ENCODE measurements around the gene IFIT1. TPM values are rescaled to one million over a fixed set of nuclear protein-coding genes. Genes with fewer than 3 reads are reported as not detected.

The IFIT1 gene
- total and polyA plus RNA-seq, 9 of the 15 experiments (the other 6 are each of a cell fraction or from before 2014, with no cell fraction given) = 0.03 to 0.40 (median 0.18) TPM

DNA sequence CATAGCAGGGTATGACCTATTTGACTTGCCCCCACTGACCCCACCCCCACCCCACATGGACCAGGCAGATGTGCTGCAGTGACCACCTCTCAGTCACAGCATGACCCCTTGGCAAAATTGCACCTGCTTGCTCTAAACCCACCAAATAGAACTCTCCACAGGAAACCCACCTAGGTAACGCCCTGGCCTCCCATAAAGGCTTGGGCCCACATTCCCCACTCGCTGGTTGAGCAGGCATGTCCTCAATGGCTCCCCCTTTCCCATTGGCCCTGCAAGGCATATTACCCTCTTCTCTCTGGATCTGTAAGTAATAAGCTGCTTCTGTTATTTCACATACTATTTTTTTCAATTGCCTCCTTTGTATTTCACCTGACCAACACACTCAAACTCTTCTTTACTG is 2.7 kb downstream of the IFIT1 start:
- in situ Hi-C loops (cut with MboI) = no loop called here
- Histone ChIP-seq H3K79me2 (ENCODE audit: control insufficient read depth, insufficient read depth, low read length) (no peaks in the 10 kb centered on the region), H3K36me3 (ENCODE audit: control insufficient read depth, insufficient read depth, low read length) (no peaks in the 10 kb centered on the region), H3K9ac (ENCODE audit: insufficient read depth in 1 of 2, low read depth in 2 of 2, low read length in 2 of 2) (no peak overlapping the region), H3K4me3 (no peak overlapping the region), H4K20me1 (replicated peaks; ENCODE audit: control insufficient read depth, insufficient read depth, low read length) (no peaks in the 10 kb centered on the region), H3K9me3 (replicated peaks; ENCODE audit: control insufficient read depth, insufficient read depth, low read depth, low read length) (no peaks in the 10 kb centered on the region), H2AFZ (ENCODE audit: low read depth, low read length) (no peak overlapping the region), H3K27me3 (ENCODE audit: control insufficient read depth in 2 of 2, insufficient read depth in 2 of 2, low read length in 2 of 2) (no peaks in the 10 kb centered on the region), H3K4me1 (replicated peaks in 1 of 2; ENCODE audit: control insufficient read depth in 2 of 2, insufficient read depth in 2 of 2, low read length in 2 of 2) (peaks cover 0 to 8% of the 10 kb centered on the region in 2 experiments; a peak in 3 of 5 replicates), H3K9me1 (ENCODE audit: control insufficient read depth, insufficient read depth, low read length) (no peaks in the 10 kb centered on the region), H3K27ac (ENCODE audit: extremely low read depth, low read depth, low read length) (no peak overlapping the region), H3K4me2 (ENCODE audit: insufficient read depth, low read length) (no peak overlapping the region)
- intact Hi-C loops (cut with micrococcal nuclease) = no loop called here
- BruUV-seq (replicated peaks) = no TSS peak
- DNase-seq (ENCODE audit: extremely low read depth in 1 of 4, low spot score in 3 of 4) (no peak), ATAC-seq (no peak), FAIRE-seq (no peak)
- WGBS (ENCODE audit: insufficient coverage, low coverage, missing lambda C conversion rate) = no CpG with 5 or more reads among the region's 2 CpGs
- CTCF ChIA-PET (ENCODE audit: low intra/inter-chr PET ratio) = no interaction called here
- POLR2A ChIA-PET = no interaction called here
- TF ChIP-seq RBBP5 (IDR thresholded peaks at IDR 0.05; ENCODE audit: borderline replicate concordance, insufficient read depth, low read length, poor library complexity, severe bottlenecking) = no peak
- TF ChIP-seq MAFG (tag; conservative IDR thresholded peaks at IDR 0.05) = no peak
- no peak for TF ChIP-seq SMARCC2 (IDR thresholded peaks at IDR 0.05; ENCODE audit: low read depth)
- no peak for TF ChIP-seq GABPA (tag; conservative IDR thresholded peaks at IDR 0.05; ENCODE audit: low read depth)
- no peak for TF ChIP-seq ZC3H4 (CRISPR knock-in tag; IDR thresholded peaks at IDR 0.05; ENCODE audit: borderline replicate concordance)
- TF ChIP-seq, protein P1, sequence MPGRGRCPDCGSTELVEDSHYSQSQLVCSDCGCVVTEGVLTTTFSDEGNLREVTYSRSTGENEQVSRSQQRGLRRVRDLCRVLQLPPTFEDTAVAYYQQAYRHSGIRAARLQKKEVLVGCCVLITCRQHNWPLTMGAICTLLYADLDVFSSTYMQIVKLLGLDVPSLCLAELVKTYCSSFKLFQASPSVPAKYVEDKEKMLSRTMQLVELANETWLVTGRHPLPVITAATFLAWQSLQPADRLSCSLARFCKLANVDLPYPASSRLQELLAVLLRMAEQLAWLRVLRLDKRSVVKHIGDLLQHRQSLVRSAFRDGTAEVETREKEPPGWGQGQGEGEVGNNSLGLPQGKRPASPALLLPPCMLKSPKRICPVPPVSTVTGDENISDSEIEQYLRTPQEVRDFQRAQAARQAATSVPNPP (IDR thresholded peaks at IDR 0.05; ENCODE audit: borderline replicate concordance, insufficient read depth, insufficient read length) = no peak
- TF ChIP-seq, protein P2, sequence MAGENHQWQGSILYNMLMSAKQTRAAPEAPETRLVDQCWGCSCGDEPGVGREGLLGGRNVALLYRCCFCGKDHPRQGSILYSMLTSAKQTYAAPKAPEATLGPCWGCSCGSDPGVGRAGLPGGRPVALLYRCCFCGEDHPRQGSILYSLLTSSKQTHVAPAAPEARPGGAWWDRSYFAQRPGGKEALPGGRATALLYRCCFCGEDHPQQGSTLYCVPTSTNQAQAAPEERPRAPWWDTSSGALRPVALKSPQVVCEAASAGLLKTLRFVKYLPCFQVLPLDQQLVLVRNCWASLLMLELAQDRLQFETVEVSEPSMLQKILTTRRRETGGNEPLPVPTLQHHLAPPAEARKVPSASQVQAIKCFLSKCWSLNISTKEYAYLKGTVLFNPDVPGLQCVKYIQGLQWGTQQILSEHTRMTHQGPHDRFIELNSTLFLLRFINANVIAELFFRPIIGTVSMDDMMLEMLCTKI (IDR thresholded peaks at IDR 0.05; ENCODE audit: partially characterized antibody) = no peak
- TF ChIP-seq, protein P3, sequence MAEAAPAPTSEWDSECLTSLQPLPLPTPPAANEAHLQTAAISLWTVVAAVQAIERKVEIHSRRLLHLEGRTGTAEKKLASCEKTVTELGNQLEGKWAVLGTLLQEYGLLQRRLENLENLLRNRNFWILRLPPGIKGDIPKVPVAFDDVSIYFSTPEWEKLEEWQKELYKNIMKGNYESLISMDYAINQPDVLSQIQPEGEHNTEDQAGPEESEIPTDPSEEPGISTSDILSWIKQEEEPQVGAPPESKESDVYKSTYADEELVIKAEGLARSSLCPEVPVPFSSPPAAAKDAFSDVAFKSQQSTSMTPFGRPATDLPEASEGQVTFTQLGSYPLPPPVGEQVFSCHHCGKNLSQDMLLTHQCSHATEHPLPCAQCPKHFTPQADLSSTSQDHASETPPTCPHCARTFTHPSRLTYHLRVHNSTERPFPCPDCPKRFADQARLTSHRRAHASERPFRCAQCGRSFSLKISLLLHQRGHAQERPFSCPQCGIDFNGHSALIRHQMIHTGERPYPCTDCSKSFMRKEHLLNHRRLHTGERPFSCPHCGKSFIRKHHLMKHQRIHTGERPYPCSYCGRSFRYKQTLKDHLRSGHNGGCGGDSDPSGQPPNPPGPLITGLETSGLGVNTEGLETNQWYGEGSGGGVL (CRISPR knock-in tag; IDR thresholded peaks at IDR 0.05) = no peak
- no peak for TF ChIP-seq PREB (CRISPR knock-in tag; IDR thresholded peaks at IDR 0.05)
- TF ChIP-seq ZNF354B (CRISPR knock-in tag; IDR thresholded peaks at IDR 0.05) = no peak
- no peak for TF ChIP-seq CBX5 (IDR thresholded peaks at IDR 0.05; ENCODE audit: borderline replicate concordance, low read depth)
- no peak for TF ChIP-seq NONO (IDR thresholded peaks at IDR 0.05; ENCODE audit: low read depth in 2 of 2, low read length in 1 of 2)
- TF ChIP-seq GTF2F1 (IDR thresholded peaks at IDR 0.05; ENCODE audit: low read depth, low read length) = no peak
- TF ChIP-seq, protein P4, sequence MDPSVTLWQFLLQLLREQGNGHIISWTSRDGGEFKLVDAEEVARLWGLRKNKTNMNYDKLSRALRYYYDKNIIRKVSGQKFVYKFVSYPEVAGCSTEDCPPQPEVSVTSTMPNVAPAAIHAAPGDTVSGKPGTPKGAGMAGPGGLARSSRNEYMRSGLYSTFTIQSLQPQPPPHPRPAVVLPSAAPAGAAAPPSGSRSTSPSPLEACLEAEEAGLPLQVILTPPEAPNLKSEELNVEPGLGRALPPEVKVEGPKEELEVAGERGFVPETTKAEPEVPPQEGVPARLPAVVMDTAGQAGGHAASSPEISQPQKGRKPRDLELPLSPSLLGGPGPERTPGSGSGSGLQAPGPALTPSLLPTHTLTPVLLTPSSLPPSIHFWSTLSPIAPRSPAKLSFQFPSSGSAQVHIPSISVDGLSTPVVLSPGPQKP (CRISPR knock-in tag; IDR thresholded peaks at IDR 0.05) = no peak
- no peak for TF ChIP-seq YBX1 (IDR thresholded peaks at IDR 0.05)
- TF ChIP-seq KLF10 (CRISPR knock-in tag; IDR thresholded peaks at IDR 0.05) = no peak
- no peak for TF ChIP-seq NFATC3 (IDR thresholded peaks at IDR 0.05)
- no peak for TF ChIP-seq SIRT6 (IDR thresholded peaks at IDR 0.05; ENCODE audit: low read depth, low read length)
